ENCODE measurements around the gene KATNB1.
A peak's percentile ranks its signal among the peaks of the same experiment; 100 is the strongest.

KATNB1 gene

GRCh38 chr16:57798953-57799599 is 63.5 kb downstream of the KATNB1 start:
- Histone ChIP-seq H3K79me1 (ENCODE audit: low read length) (peaks cover 10% of the 10 kb centered on the region), H2AK5ac (ENCODE audit: low read length) (no peak overlapping the region), H3K27ac (ENCODE audit: low read depth, low read length) (peak overlapping the region; percentile 77), H3K56ac (ENCODE audit: low read length) (peak overlapping the region; percentile 73), H3K36me3 (ENCODE audit: control insufficient read depth, insufficient read depth, low read length) (no peaks in the 10 kb centered on the region), H2BK120ac (ENCODE audit: low read depth, low read length) (no peak overlapping the region), H2BK5ac (ENCODE audit: low read length) (peak overlapping the region; percentile 24), H3K18ac (ENCODE audit: low read length) (peak overlapping the region; percentile 62), H3K4me3 (ENCODE audit: low read length) (no peak overlapping the region), H2BK15ac (replicated peaks; ENCODE audit: low read depth) (no peak overlapping the region), H3K4me2 (ENCODE audit: low read length) (peak overlapping the region; percentile 10), H3K79me2 (ENCODE audit: control insufficient read depth, insufficient read depth, low read length) (peaks cover 8% of the 10 kb centered on the region), H3K4ac (ENCODE audit: low read depth, low read length) (peak overlapping the region; percentile 61), H3K27me3 (ENCODE audit: insufficient read depth, low read length, poor library complexity) (no peaks in the 10 kb centered on the region), H4K8ac (ENCODE audit: low read depth, low read length) (no peak overlapping the region), H3K4me1 (ENCODE audit: control insufficient read depth, low read depth, low read length) (peaks cover 41% of the 10 kb centered on the region), H3K9ac (ENCODE audit: low read length) (peak overlapping the region; percentile 39), H4K5ac (ENCODE audit: low read length) (no peak overlapping the region), H3K23ac (ENCODE audit: low read length) (no peak overlapping the region)
- WGBS (ENCODE audit: extremely low coverage, insufficient coverage, low lambda C conversion rate): no CpG with 5 or more reads among the region's 6 CpGs
- no peak for DNase-seq

GRCh38 chr16:57799600-57800199 is 64.1 kb downstream of the KATNB1 start:
- Histone ChIP-seq H2AK5ac (ENCODE audit: low read length) (peak overlapping the region; percentile 74), H4K5ac (ENCODE audit: low read length) (no peak overlapping the region), H3K79me1 (ENCODE audit: low read length) (peaks cover 10% of the 10 kb centered on the region), H3K23ac (ENCODE audit: low read length) (no peak overlapping the region), H2BK120ac (ENCODE audit: low read depth, low read length) (no peak overlapping the region), H3K27ac (ENCODE audit: low read depth, low read length) (peak overlapping the region; percentile 77), H3K4me2 (ENCODE audit: low read length) (peak overlapping the region; percentile 17), H3K4ac (ENCODE audit: low read depth, low read length) (peak overlapping the region; percentile 61), H3K4me3 (ENCODE audit: low read length) (no peak overlapping the region), H2BK5ac (ENCODE audit: low read length) (peak overlapping the region; percentile 57), H3K79me2 (ENCODE audit: control insufficient read depth, insufficient read depth, low read length) (peaks cover 8% of the 10 kb centered on the region), H2BK15ac (replicated peaks; ENCODE audit: low read depth) (no peak overlapping the region), H3K27me3 (ENCODE audit: insufficient read depth, low read length, poor library complexity) (no peaks in the 10 kb centered on the region), H3K9ac (ENCODE audit: low read length) (peak overlapping the region; percentile 48), H3K4me1 (ENCODE audit: control insufficient read depth, low read depth, low read length) (peaks cover 41% of the 10 kb centered on the region), H3K36me3 (ENCODE audit: control insufficient read depth, insufficient read depth, low read length) (no peaks in the 10 kb centered on the region), H3K56ac (ENCODE audit: low read length) (peak overlapping the region; percentile 68), H3K18ac (ENCODE audit: low read length) (peak overlapping the region; percentile 62), H4K8ac (ENCODE audit: low read depth, low read length) (no peak overlapping the region)
- WGBS (ENCODE audit: extremely low coverage, insufficient coverage, low lambda C conversion rate): no CpG with 5 or more reads among the region's 5 CpGs
- DNase-seq: peak; percentile 63

- no peak overlapping the region for H2BK120ac ChIP-seq (ENCODE audit: low read depth, low read length)
- peak overlapping the region; percentile 87 for H3K27ac ChIP-seq (ENCODE audit: low read depth, low read length)
- H3K4me3 ChIP-seq (ENCODE audit: low read length): no peak overlapping the region
- peak overlapping the region; percentile 40 for H4K5ac ChIP-seq (ENCODE audit: low read length)
- H2BK5ac ChIP-seq (ENCODE audit: low read length): peak overlapping the region; percentile 84
- H3K4me2 ChIP-seq (ENCODE audit: low read length): peak overlapping the region; percentile 3
- H3K79me2 ChIP-seq (ENCODE audit: control insufficient read depth, insufficient read depth, low read length): peaks cover 8% of the 10 kb centered on the region
- no CpG with 5 or more reads among the region's 12 CpGs for WGBS (ENCODE audit: extremely low coverage, insufficient coverage, low lambda C conversion rate)
- H4K8ac ChIP-seq (ENCODE audit: low read depth, low read length): no peak overlapping the region
- H3K9ac ChIP-seq (ENCODE audit: low read length): peak overlapping the region; percentile 88
- no peaks in the 10 kb centered on the region for H3K27me3 ChIP-seq (ENCODE audit: insufficient read depth, low read length, poor library complexity)
- H3K79me1 ChIP-seq (ENCODE audit: low read length): peaks cover 7% of the 10 kb centered on the region
- H3K4me1 ChIP-seq (ENCODE audit: control insufficient read depth, low read depth, low read length): peaks cover 41% of the 10 kb centered on the region
- no peak overlapping the region for H3K23ac ChIP-seq (ENCODE audit: low read length)
- H2AK5ac ChIP-seq (ENCODE audit: low read length): peak overlapping the region; percentile 34
- peak overlapping the region; percentile 92 for H3K56ac ChIP-seq (ENCODE audit: low read length)
- no peak overlapping the region for H2BK15ac ChIP-seq (replicated peaks; ENCODE audit: low read depth)
- no peaks in the 10 kb centered on the region for H3K36me3 ChIP-seq (ENCODE audit: control insufficient read depth, insufficient read depth, low read length)
- peak overlapping the region; percentile 11 for H3K18ac ChIP-seq (ENCODE audit: low read length)
- H3K4ac ChIP-seq (ENCODE audit: low read depth, low read length): peak overlapping the region; percentile 83
- peak; percentile 62 for DNase-seq
Measured at GRCh38 chr16:57800200-57801097, 64.9 kb downstream of the KATNB1 start.

GRCh38 chr16:57801098-57801808 is 65.7 kb downstream of the KATNB1 start:
- Histone ChIP-seq H3K27ac (ENCODE audit: low read depth, low read length) (peak overlapping the region; percentile 87), H3K4me3 (ENCODE audit: low read length) (peak overlapping the region; percentile 73)

GRCh38 chr16:57801809-57802340 is 66.3 kb downstream of the KATNB1 start:
- H2BK15ac ChIP-seq (replicated peaks; ENCODE audit: low read depth): no peak overlapping the region
- DNase-seq: peak; percentile 55
- peak overlapping the region; percentile 18 for H3K23ac ChIP-seq (ENCODE audit: low read length)
- H2BK120ac ChIP-seq (ENCODE audit: low read depth, low read length): peak overlapping the region; percentile 88
- H3K4me2 ChIP-seq (ENCODE audit: low read length): peak overlapping the region; percentile 86
- H3K27ac ChIP-seq (ENCODE audit: low read depth, low read length): peak overlapping the region; percentile 87
- H2BK5ac ChIP-seq (ENCODE audit: low read length): peak overlapping the region; percentile 94
- WGBS (ENCODE audit: extremely low coverage, insufficient coverage, low lambda C conversion rate): no CpG with 5 or more reads among the region's 45 CpGs
- H3K36me3 ChIP-seq (ENCODE audit: control insufficient read depth, insufficient read depth, low read length): no peaks in the 10 kb centered on the region
- peaks cover 8% of the 10 kb centered on the region for H3K79me2 ChIP-seq (ENCODE audit: control insufficient read depth, insufficient read depth, low read length)
- H3K9ac ChIP-seq (ENCODE audit: low read length): peak overlapping the region; percentile 88
- H2AK5ac ChIP-seq (ENCODE audit: low read length): peak overlapping the region; percentile 73
- peak overlapping the region; percentile 73 for H3K4me3 ChIP-seq (ENCODE audit: low read length)
- peaks cover 41% of the 10 kb centered on the region for H3K4me1 ChIP-seq (ENCODE audit: control insufficient read depth, low read depth, low read length)
- H3K18ac ChIP-seq (ENCODE audit: low read length): peak overlapping the region; percentile 96
- H4K8ac ChIP-seq (ENCODE audit: low read depth, low read length): no peak overlapping the region
- H3K27me3 ChIP-seq (ENCODE audit: insufficient read depth, low read length, poor library complexity): no peaks in the 10 kb centered on the region
- peaks cover 7% of the 10 kb centered on the region for H3K79me1 ChIP-seq (ENCODE audit: low read length)
- H3K56ac ChIP-seq (ENCODE audit: low read length): peak overlapping the region; percentile 92
- H4K5ac ChIP-seq (ENCODE audit: low read length): no peak overlapping the region
- peak overlapping the region; percentile 83 for H3K4ac ChIP-seq (ENCODE audit: low read depth, low read length)

More at GRCh38 chr16:57801098-57801808, 65.7 kb downstream of the KATNB1 start:
- H3K4ac ChIP-seq (ENCODE audit: low read depth, low read length): peak overlapping the region; percentile 83
- H2BK5ac ChIP-seq (ENCODE audit: low read length): peak overlapping the region; percentile 94
- H3K23ac ChIP-seq (ENCODE audit: low read length): peak overlapping the region; percentile 32
- no peaks in the 10 kb centered on the region for H3K27me3 ChIP-seq (ENCODE audit: insufficient read depth, low read length, poor library complexity)
- peak overlapping the region; percentile 73 for H2AK5ac ChIP-seq (ENCODE audit: low read length)
- H3K36me3 ChIP-seq (ENCODE audit: control insufficient read depth, insufficient read depth, low read length): no peaks in the 10 kb centered on the region
- H3K4me1 ChIP-seq (ENCODE audit: control insufficient read depth, low read depth, low read length): peaks cover 41% of the 10 kb centered on the region
- peak overlapping the region; percentile 86 for H3K4me2 ChIP-seq (ENCODE audit: low read length)
- H3K56ac ChIP-seq (ENCODE audit: low read length): peak overlapping the region; percentile 92
- no peak overlapping the region for H2BK15ac ChIP-seq (replicated peaks; ENCODE audit: low read depth)
- H4K8ac ChIP-seq (ENCODE audit: low read depth, low read length): no peak overlapping the region
- peaks cover 7% of the 10 kb centered on the region for H3K79me1 ChIP-seq (ENCODE audit: low read length)
- peak overlapping the region; percentile 17 for H4K5ac ChIP-seq (ENCODE audit: low read length)
- H3K9ac ChIP-seq (ENCODE audit: low read length): peak overlapping the region; percentile 88
- WGBS (ENCODE audit: extremely low coverage, insufficient coverage, low lambda C conversion rate): no CpG with 5 or more reads among the region's 5 CpGs
- H3K79me2 ChIP-seq (ENCODE audit: control insufficient read depth, insufficient read depth, low read length): peaks cover 8% of the 10 kb centered on the region
- peak overlapping the region; percentile 96 for H3K18ac ChIP-seq (ENCODE audit: low read length)
- DNase-seq: peak; percentile 83
- peak overlapping the region; percentile 88 for H2BK120ac ChIP-seq (ENCODE audit: low read depth, low read length)

All from mesendoderm (in vitro differentiated cells).